DOHH2 (cell line): Measurements from ENCODE around the gene DGKB.

Experiments used
- H3F3A ChIP-seq: fragments of 200-600 bp; sonication (generic), shearing (Covaris generic); 2 replicates; pipeline ENCODE4 v1.6.0; 2016; ENCODE audit warnings: antibody characterized with exemption, mild to moderate bottlenecking; ENCODE audit not compliant: control insufficient read depth, insufficient read depth
- H3K27ac ChIP-seq: fragments of 200-600 bp; sonication (generic); 2 replicates; pipeline ENCODE4 v1.5.1; 2014; ENCODE audit warnings: low read depth, mild to moderate bottlenecking, low read length, moderate library complexity
- H3K27me3 ChIP-seq: fragments of 200-600 bp; sonication (generic); 2 replicates; pipeline ENCODE4 v1.6.1; 2014; ENCODE audit warnings: mild to moderate bottlenecking, low read length, mixed read lengths; ENCODE audit not compliant: control insufficient read depth
- H3K36me3 ChIP-seq: fragments of 200-600 bp; sonication (generic); 2 replicates; pipeline ENCODE4 v1.6.1; 2014; ENCODE audit warnings: mild to moderate bottlenecking, low read length, moderate library complexity, mixed read lengths; ENCODE audit not compliant: control insufficient read depth
- H3K4me1 ChIP-seq: fragments of 200-600 bp; sonication (generic); 2 replicates; pipeline ENCODE4 v1.6.1; 2014; ENCODE audit warnings: mild to moderate bottlenecking, low read length, mixed read lengths; ENCODE audit not compliant: control insufficient read depth
- H3K4me2 ChIP-seq: fragments of 200-600 bp; sonication (generic); 2 replicates; pipeline ENCODE4 v1.6.0; 2014; ENCODE audit warnings: mild to moderate bottlenecking, low read length, moderate library complexity
- H3K4me3 ChIP-seq: fragments of 200-600 bp; sonication (generic); 2 replicates; pipeline ENCODE4 v1.5.1; 2014; ENCODE audit warnings: mild to moderate bottlenecking, low read length, mixed read lengths
- H3K79me2 ChIP-seq: fragments of 200-600 bp; sonication (generic); 2 replicates; pipeline ENCODE4 v1.6.1; 2014; ENCODE audit warnings: mild to moderate bottlenecking, low read length, mixed read lengths; ENCODE audit not compliant: control insufficient read depth
- H3K9me2 ChIP-seq: fragments of 200-600 bp; sonication (generic); replicated peaks from 2 replicates; pipeline ENCODE4 v1.6.1; 2014; ENCODE audit warnings: mild to moderate bottlenecking, low read length, mixed read lengths; ENCODE audit not compliant: control insufficient read depth
- H3K9me3 ChIP-seq: fragments of 200-600 bp; sonication (generic); 2 replicates; pipeline ENCODE4 v1.6.1; 2014; ENCODE audit warnings: antibody characterized with exemption, low read length, mixed read lengths; ENCODE audit not compliant: control insufficient read depth, insufficient read depth
- H4K20me1 ChIP-seq: fragments of 200-600 bp; sonication (generic); 2 replicates; pipeline ENCODE4 v1.6.0; 2014; ENCODE audit warnings: low read depth, mild to moderate bottlenecking, antibody characterized with exemption, low read length, moderate library complexity; ENCODE audit not compliant: control insufficient read depth, insufficient read depth
- CTCF ChIP-seq: fragments of 200-600 bp; sonication (generic); IDR thresholded peaks from one replicate; pipeline ENCODE4 v1.5.1; 2014; ENCODE audit warnings: antibody characterized with exemption, mild to moderate bottlenecking, low read depth, low read length; ENCODE audit not compliant: poor library complexity, severe bottlenecking
- EZH2phosphoT487 ChIP-seq: fragments of 200-600 bp; sonication (generic); IDR thresholded peaks from 2 replicates; pipeline ENCODE4 v1.6.1; 2017; ENCODE audit warnings: borderline replicate concordance, mild to moderate bottlenecking, antibody characterized with exemption, low read length, moderate library complexity, mixed read lengths

Gene DGKB

GRCh38 chr7:14233076-14233867, 669.3 kb downstream of the DGKB start:
- TF ChIP-seq CTCF (no peak), EZH2phosphoT487 (no peak)
- no peaks in the 10 kb centered on the region for H3K79me2 ChIP-seq
- no peak overlapping the region for H3K4me3 ChIP-seq
- H3F3A ChIP-seq, result no peaks in the 10 kb centered on the region
- no peaks in the 10 kb centered on the region for H3K4me1 ChIP-seq
- no peaks in the 10 kb centered on the region for H4K20me1 ChIP-seq
- H3K9me2 ChIP-seq, result no peaks in the 10 kb centered on the region
- no peaks in the 10 kb centered on the region for H3K27me3 ChIP-seq
- no peaks in the 10 kb centered on the region for H3K36me3 ChIP-seq
- no peaks in the 10 kb centered on the region for H3K9me3 ChIP-seq
- no peak overlapping the region for H3K27ac ChIP-seq
- no peak overlapping the region for H3K4me2 ChIP-seq

- Histone ChIP-seq H3K27ac (no peak overlapping the region), H4K20me1 (no peaks in the 10 kb centered on the region), H3K79me2 (no peaks in the 10 kb centered on the region), H3K36me3 (no peaks in the 10 kb centered on the region), H3K4me2 (no peak overlapping the region), H3K4me1 (no peaks in the 10 kb centered on the region), H3K9me3 (no peaks in the 10 kb centered on the region), H3F3A (no peaks in the 10 kb centered on the region), H3K4me3 (no peak overlapping the region), H3K9me2 (no peaks in the 10 kb centered on the region), H3K27me3 (no peaks in the 10 kb centered on the region)
- TF ChIP-seq CTCF (no peak), EZH2phosphoT487 (no peak)
Observed at GRCh38 chr7:14229047-14229446, 673.5 kb downstream of the DGKB start.

GRCh38 chr7:14228341-14228740, 674.2 kb downstream of the DGKB start:
- TF ChIP-seq EZH2phosphoT487 (no peak), CTCF (no peak)
- Histone ChIP-seq H4K20me1 (no peaks in the 10 kb centered on the region), H3K36me3 (no peaks in the 10 kb centered on the region), H3K4me3 (no peak overlapping the region), H3K27ac (no peak overlapping the region), H3F3A (no peaks in the 10 kb centered on the region), H3K4me2 (no peak overlapping the region), H3K79me2 (no peaks in the 10 kb centered on the region), H3K9me2 (no peaks in the 10 kb centered on the region), H3K4me1 (no peaks in the 10 kb centered on the region), H3K27me3 (no peaks in the 10 kb centered on the region), H3K9me3 (no peaks in the 10 kb centered on the region)
